ENCODE results near the gene CCDC127. TPM values are rescaled to one million over a fixed set of nuclear protein-coding genes. Genes with fewer than 3 reads are reported as not detected.

The CCDC127 gene
- total and polyA plus RNA-seq, 2 of the 13 experiments (the other 11 are each of a cell fraction or from before 2014, with no cell fraction given): 2.9 to 4.3 TPM

GRCh38 chr5:197892-198489 lies 20.0 kb downstream of the CCDC127 start:
- no TSS peak for BruUV-seq (replicated peaks)
- Histone ChIP-seq H3K27me3 (ENCODE audit: control insufficient read depth in 1 of 2, insufficient read depth in 2 of 2, low read length in 2 of 2) (no peaks in the 10 kb centered on the region), H3K36me3 (replicated peaks in 1 of 2; ENCODE audit: control insufficient read depth in 1 of 2, insufficient read depth in 2 of 2, low read length in 2 of 2) (0 out of 5 replicates have a peak, but pooled peaks cover 0 to 3% of the 10 kb centered on the region in 2 experiments), H3K4me2 (ENCODE audit: low read depth, low read length) (no peak overlapping the region), H3K4me3 (replicated peaks in 1 of 3; ENCODE audit: insufficient read depth in 1 of 3, low read depth in 2 of 3, low read length in 3 of 3) (no peak overlapping the region), H3K9ac (ENCODE audit: insufficient read depth, low read depth, low read length) (no peak overlapping the region), H3K4me1 (ENCODE audit: insufficient read depth, low read length) (no peaks in the 10 kb centered on the region), H3K27ac (ENCODE audit: extremely low read length, insufficient read depth, low read length) (no peak overlapping the region), H3K9me3 (ENCODE audit: low read length) (no peaks in the 10 kb centered on the region), H2AFZ (ENCODE audit: low read length) (no peak overlapping the region), H4K20me1 (ENCODE audit: insufficient read depth, low read length) (no peaks in the 10 kb centered on the region; the same call in 1 of the 2 replicates), H3K79me2 (ENCODE audit: insufficient read depth, low read length) (no peaks in the 10 kb centered on the region)
- intact Hi-C loops (cut with micrococcal nuclease; ENCODE audit: unreplicated experiment): no loop called here
- ChIA-PET POLR2A (no interaction called here), CTCF (ENCODE audit: low intra/inter-chr PET ratio, low total read pairs) (no interaction called here)
- ATAC-seq (no peak; the same call in 2 of the 3 replicates), DNase-seq (ENCODE audit: low spot score) (no peak), FAIRE-seq (no peak)
- in situ Hi-C loops (cut with HindIII; ENCODE audit: extremely low pct_ligation_motif_present, low pct_unique_long_range_greater_than_20kb): no loop called here
- 94% methylated on average over 10 of the region's 12 CpGs for WGBS (ENCODE audit: low lambda C conversion rate)
- TF ChIP-seq, protein P1, sequence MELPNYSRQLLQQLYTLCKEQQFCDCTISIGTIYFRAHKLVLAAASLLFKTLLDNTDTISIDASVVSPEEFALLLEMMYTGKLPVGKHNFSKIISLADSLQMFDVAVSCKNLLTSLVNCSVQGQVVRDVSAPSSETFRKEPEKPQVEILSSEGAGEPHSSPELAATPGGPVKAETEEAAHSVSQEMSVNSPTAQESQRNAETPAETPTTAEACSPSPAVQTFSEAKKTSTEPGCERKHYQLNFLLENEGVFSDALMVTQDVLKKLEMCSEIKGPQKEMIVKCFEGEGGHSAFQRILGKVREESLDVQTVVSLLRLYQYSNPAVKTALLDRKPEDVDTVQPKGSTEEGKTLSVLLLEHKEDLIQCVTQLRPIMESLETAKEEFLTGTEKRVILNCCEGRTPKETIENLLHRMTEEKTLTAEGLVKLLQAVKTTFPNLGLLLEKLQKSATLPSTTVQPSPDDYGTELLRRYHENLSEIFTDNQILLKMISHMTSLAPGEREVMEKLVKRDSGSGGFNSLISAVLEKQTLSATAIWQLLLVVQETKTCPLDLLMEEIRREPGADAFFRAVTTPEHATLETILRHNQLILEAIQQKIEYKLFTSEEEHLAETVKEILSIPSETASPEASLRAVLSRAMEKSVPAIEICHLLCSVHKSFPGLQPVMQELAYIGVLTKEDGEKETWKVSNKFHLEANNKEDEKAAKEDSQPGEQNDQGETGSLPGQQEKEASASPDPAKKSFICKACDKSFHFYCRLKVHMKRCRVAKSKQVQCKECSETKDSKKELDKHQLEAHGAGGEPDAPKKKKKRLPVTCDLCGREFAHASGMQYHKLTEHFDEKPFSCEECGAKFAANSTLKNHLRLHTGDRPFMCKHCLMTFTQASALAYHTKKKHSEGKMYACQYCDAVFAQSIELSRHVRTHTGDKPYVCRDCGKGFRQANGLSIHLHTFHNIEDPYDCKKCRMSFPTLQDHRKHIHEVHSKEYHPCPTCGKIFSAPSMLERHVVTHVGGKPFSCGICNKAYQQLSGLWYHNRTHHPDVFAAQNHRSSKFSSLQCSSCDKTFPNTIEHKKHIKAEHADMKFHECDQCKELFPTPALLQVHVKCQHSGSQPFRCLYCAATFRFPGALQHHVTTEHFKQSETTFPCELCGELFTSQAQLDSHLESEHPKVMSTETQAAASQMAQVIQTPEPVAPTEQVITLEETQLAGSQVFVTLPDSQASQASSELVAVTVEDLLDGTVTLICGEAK (IDR thresholded peaks at IDR 0.05): no peak
- TF ChIP-seq, protein P1 (CRISPR knock-in tag; IDR thresholded peaks at IDR 0.05): no peak
- no peak for TF ChIP-seq ZNF569 (CRISPR knock-in tag; IDR thresholded peaks at IDR 0.05; ENCODE audit: borderline replicate concordance)
- TF ChIP-seq GRHL1 (CRISPR knock-in tag; conservative IDR thresholded peaks at IDR 0.05): no peak
- no peak for TF ChIP-seq HOMEZ (CRISPR knock-in tag; IDR thresholded peaks at IDR 0.05; ENCODE audit: low read depth)
- TF ChIP-seq ZNF891 (CRISPR knock-in tag; IDR thresholded peaks at IDR 0.05): no peak
- TF ChIP-seq, protein P2, sequence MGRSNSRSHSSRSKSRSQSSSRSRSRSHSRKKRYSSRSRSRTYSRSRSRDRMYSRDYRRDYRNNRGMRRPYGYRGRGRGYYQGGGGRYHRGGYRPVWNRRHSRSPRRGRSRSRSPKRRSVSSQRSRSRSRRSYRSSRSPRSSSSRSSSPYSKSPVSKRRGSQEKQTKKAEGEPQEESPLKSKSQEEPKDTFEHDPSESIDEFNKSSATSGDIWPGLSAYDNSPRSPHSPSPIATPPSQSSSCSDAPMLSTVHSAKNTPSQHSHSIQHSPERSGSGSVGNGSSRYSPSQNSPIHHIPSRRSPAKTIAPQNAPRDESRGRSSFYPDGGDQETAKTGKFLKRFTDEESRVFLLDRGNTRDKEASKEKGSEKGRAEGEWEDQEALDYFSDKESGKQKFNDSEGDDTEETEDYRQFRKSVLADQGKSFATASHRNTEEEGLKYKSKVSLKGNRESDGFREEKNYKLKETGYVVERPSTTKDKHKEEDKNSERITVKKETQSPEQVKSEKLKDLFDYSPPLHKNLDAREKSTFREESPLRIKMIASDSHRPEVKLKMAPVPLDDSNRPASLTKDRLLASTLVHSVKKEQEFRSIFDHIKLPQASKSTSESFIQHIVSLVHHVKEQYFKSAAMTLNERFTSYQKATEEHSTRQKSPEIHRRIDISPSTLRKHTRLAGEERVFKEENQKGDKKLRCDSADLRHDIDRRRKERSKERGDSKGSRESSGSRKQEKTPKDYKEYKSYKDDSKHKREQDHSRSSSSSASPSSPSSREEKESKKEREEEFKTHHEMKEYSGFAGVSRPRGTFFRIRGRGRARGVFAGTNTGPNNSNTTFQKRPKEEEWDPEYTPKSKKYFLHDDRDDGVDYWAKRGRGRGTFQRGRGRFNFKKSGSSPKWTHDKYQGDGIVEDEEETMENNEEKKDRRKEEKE (IDR thresholded peaks at IDR 0.05): no peak

All from HepG2 (cell line).